Esophagus squamous epithelium (tissue), 5 donors: ENCODE results near the gene CTRL. TPM values are rescaled to one million over a fixed set of nuclear protein-coding genes. Genes with fewer than 3 reads are reported as not detected.

Source experiments
- DNase-seq: peaks from one replicate; lab custom pipeline; 2025; lab: John Stamatoyannopoulos, UW
- H3K27ac ChIP-seq, 4 donors: fragments of 200-600 bp; sonication (generic); one replicate each; pipeline ENCODE4 v1.5.1; 2016 to 2019; ENCODE audit warnings: mild to moderate bottlenecking in 1 of 4
- H3K27me3 ChIP-seq, 4 donors: fragments of 200-600 bp; sonication (generic); 1 replicate in 3 of 4; 2 replicates in 1 of 4; pipeline versions ENCODE4 v1.5.1 to v1.6.0; 2017 to 2021; ENCODE audit warnings: antibody characterized with exemption in 1 of 4
- H3K36me3 ChIP-seq, 3 donors: fragments of 200-600 bp; sonication (generic); one replicate each; pipeline ENCODE4 v1.5.1; 2016 to 2019
- H3K4me1 ChIP-seq, 3 donors: fragments of 200-600 bp; sonication (generic); one replicate each; pipeline ENCODE4 v1.5.1; 2017 to 2019
- H3K4me3 ChIP-seq, 4 donors: fragments of 200-600 bp; sonication (generic); 1 replicate in 3 of 4; 2 replicates in 1 of 4; pipeline ENCODE4 v1.5.1; 2016 to 2019; ENCODE audit warnings: mild to moderate bottlenecking in 2 of 4, moderate library complexity in 1 of 4
- H3K9me3 ChIP-seq, 3 donors: fragments of 200-600 bp; sonication (generic); one replicate each; pipeline ENCODE4 v1.5.1; 2016 to 2019
- POLR2A ChIP-seq, 4 donors: fragments of 450-650 bp; IDR thresholded peaks; one replicate each; pipeline ENCODE4 v1.6.1; 2017; ENCODE audit warnings: antibody characterized with exemption in 4 of 4, mild to moderate bottlenecking in 4 of 4, moderate library complexity in 3 of 4
- WGBS, 2 donors: methylation state at CpG; one replicate each; pipeline ENCODE4 v1.1.5; 2018; 5-methylcytosine and 5-hydroxymethylcytosine counted together
- intact Hi-C: fragments of 100-400 bp; cut with DNase I; formaldehyde crosslinking; loops from one replicate; pipeline ENCODE4 v1.15.0; 2022
- total RNA-seq, 4 donors: library from RNA; depleted of rRNA; stranded (reverse); fragments of >200 nt; gene quantifications; one replicate each; pipeline ENCODE4 v1.1.0, GENCODE V29; 2016
- TF ChIP-seq, protein P1 (sequence below), 6 experiments: fragments of 450-650 bp in 4 of 6; fragments of 200-600 bp in 2 of 6; sonication (generic) in 2 of 6; IDR thresholded peaks; one replicate each; pipeline ENCODE4 v1.5.1; 2016 to 2019; ENCODE audit warnings: antibody characterized with exemption in 6 of 6, mild to moderate bottlenecking in 4 of 6, moderate library complexity in 4 of 6
- donor health status: DM: yes; HTN: yes; CAD: no.

CTRL gene
- total RNA-seq, 4 donors from 2014 or later, result 1.2 to 1.8 TPM; not detected in 2

- H3K9me3 ChIP-seq, result no peaks in the 10 kb centered on the region
- WGBS, 2 donors, result 54 to 57% methylated on average over 3 to 9 of the region's 11 CpGs
- intact Hi-C loops, result no loop called here
- H3K36me3 ChIP-seq, result peaks cover 0 to 27% (median 9%) of the 10 kb centered on the region in 3 donors
- H3K27me3 ChIP-seq, result no peaks in the 10 kb centered on the region
- no peak for DNase-seq
- H3K4me1 ChIP-seq, result peaks cover 25 to 88% (median 51%) of the 10 kb centered on the region in 3 donors
- peak overlapping the region; percentile 85 to 96 (median 92) for H3K27ac ChIP-seq
- H3K4me3 ChIP-seq, result peak overlapping the region in 2 of 4 donors; percentile 70 to 77
- TF ChIP-seq, protein P1, sequence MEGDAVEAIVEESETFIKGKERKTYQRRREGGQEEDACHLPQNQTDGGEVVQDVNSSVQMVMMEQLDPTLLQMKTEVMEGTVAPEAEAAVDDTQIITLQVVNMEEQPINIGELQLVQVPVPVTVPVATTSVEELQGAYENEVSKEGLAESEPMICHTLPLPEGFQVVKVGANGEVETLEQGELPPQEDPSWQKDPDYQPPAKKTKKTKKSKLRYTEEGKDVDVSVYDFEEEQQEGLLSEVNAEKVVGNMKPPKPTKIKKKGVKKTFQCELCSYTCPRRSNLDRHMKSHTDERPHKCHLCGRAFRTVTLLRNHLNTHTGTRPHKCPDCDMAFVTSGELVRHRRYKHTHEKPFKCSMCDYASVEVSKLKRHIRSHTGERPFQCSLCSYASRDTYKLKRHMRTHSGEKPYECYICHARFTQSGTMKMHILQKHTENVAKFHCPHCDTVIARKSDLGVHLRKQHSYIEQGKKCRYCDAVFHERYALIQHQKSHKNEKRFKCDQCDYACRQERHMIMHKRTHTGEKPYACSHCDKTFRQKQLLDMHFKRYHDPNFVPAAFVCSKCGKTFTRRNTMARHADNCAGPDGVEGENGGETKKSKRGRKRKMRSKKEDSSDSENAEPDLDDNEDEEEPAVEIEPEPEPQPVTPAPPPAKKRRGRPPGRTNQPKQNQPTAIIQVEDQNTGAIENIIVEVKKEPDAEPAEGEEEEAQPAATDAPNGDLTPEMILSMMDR (IDR thresholded peaks at IDR 0.05), result no peak
- TF ChIP-seq POLR2A (IDR thresholded peaks at IDR 0.05), result no peak
Measured at GRCh38 chr16:67965668-67966548, 34.2 kb upstream of the CTRL start.

DNA sequence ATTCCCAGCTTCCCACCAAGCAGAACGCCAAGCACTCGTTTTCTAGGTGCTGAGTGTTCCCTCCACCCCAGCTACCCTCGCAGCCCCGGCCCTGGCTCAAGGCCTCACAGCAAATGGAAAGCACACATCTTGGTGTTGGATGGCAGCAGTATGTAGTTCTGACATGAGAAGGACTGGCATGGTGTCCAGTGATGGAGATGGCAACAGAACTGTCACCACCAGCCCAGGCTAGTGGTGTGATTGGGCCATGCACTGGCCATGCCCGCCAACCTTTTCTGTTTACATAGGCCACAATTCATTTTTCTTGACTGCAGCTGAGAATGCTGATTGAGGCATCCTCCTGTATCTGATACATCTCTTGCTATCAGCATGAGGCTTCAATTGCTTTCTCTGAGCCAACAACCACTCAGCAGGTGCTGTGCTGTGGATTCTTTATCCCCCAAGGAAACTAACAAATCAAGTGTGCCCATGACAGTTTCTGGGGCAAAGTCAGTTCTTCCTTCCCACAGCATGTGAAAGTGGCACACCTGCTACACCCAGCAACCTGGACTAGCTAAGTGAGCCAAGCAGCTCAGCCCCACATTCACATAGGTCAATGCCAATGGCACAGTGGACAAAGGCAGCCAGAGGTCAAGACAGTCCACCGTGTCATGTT is 32.9 kb upstream of the CTRL start:
- TF ChIP-seq, protein P1 (IDR thresholded peaks at IDR 0.05), result no peak
- TF ChIP-seq POLR2A (IDR thresholded peaks at IDR 0.05), result no peak
- peaks cover 30 to 100% (median 64%) of the 10 kb centered on the region in 3 donors for H3K4me1 ChIP-seq
- peaks cover 3 to 40% (median 9%) of the 10 kb centered on the region in 3 donors for H3K36me3 ChIP-seq
- peak overlapping the region in 3 of 4 donors; percentile 1 to 85 (median 72) for H3K27ac ChIP-seq
- H3K9me3 ChIP-seq, result no peaks in the 10 kb centered on the region
- WGBS, 2 donors, result 84 to 88% methylated on average over 4 to 5 of the region's 6 CpGs
- H3K27me3 ChIP-seq, result no peaks in the 10 kb centered on the region
- no peak for DNase-seq
- H3K4me3 ChIP-seq, result no peak overlapping the region
- intact Hi-C loops, result no loop called here

GRCh38 chr16:67963662-67964321 is 32.1 kb upstream of the CTRL start:
- intact Hi-C loops, result no loop called here
- TF ChIP-seq, protein P1 (IDR thresholded peaks at IDR 0.05), result no peak
- TF ChIP-seq POLR2A (IDR thresholded peaks at IDR 0.05), result no peak
- peaks cover 30 to 100% (median 68%) of the 10 kb centered on the region in 3 donors for H3K4me1 ChIP-seq
- WGBS, 2 donors, result 61 to 86% methylated on average over 12 of the region's 32 CpGs
- H3K27ac ChIP-seq, result peak overlapping the region; percentile 7 to 72 (median 46)
- no peaks in the 10 kb centered on the region for H3K9me3 ChIP-seq
- H3K36me3 ChIP-seq, result peaks cover 6 to 48% (median 9%) of the 10 kb centered on the region in 3 donors
- no peaks in the 10 kb centered on the region for H3K27me3 ChIP-seq
- DNase-seq, result no peak
- peak overlapping the region in 1 of 4 donors; percentile 24 for H3K4me3 ChIP-seq

- 61 to 74% methylated on average over 2 of the region's 2 CpGs for WGBS, 2 donors
- Histone ChIP-seq H3K27me3 (no peaks in the 10 kb centered on the region), H3K4me1 (peaks cover 30 to 100% (median 68%) of the 10 kb centered on the region in 3 donors), H3K27ac (peak overlapping the region; percentile 7 to 72 (median 46)), H3K9me3 (no peaks in the 10 kb centered on the region), H3K36me3 (peaks cover 6 to 53% (median 9%) of the 10 kb centered on the region in 3 donors), H3K4me3 (no peak overlapping the region)
- no peak for DNase-seq
- intact Hi-C loops, result no loop called here
- no peak for TF ChIP-seq POLR2A (IDR thresholded peaks at IDR 0.05)
- TF ChIP-seq, protein P1 (IDR thresholded peaks at IDR 0.05), result no peak
Measured at GRCh38 chr16:67963292-67963661, 31.6 kb upstream of the CTRL start.
